HG03571 (cell line): ENCODE measurements around the gene SLC26A9.
A peak's percentile ranks its signal among the peaks of the same experiment; 100 is the strongest.
"Not testable (repeated sequence)": the region's sequence is repeated elsewhere in the genome, so short reads cannot be mapped to it uniquely, and the experiment has no call there.

ENCODE experiments used
- ATAC-seq: cut with Tn5 transposase; IDR thresholded peaks from one replicate; pipeline ENCODE4 v1.9.1; 2021; ENCODE audit not compliant: unreplicated experiment

Gene SLC26A9

GRCh38 chr1:205927247-205927646 lies 16.0 kb downstream of the SLC26A9 start:
- ATAC-seq = no peak

GRCh38 chr1:205926636-205927035 lies 16.6 kb downstream of the SLC26A9 start:
- ATAC-seq = no peak

- no peak for ATAC-seq
Observed at GRCh38 chr1:205926213-205926612, 17.0 kb downstream of the SLC26A9 start.

- ATAC-seq = no peak
Observed at GRCh38 chr1:205925736-205926135, 17.5 kb downstream of the SLC26A9 start.

GRCh38 chr1:205924460-205924790 lies 18.8 kb downstream of the SLC26A9 start:
- no peak for ATAC-seq

GRCh38 chr1:205923651-205924459 lies 19.4 kb downstream of the SLC26A9 start:
- ATAC-seq = no peak

- ATAC-seq = no peak
Observed at GRCh38 chr1:205922806-205923205, 20.4 kb downstream of the SLC26A9 start.

- no peak for ATAC-seq
Observed at GRCh38 chr1:205922314-205922713, 20.9 kb downstream of the SLC26A9 start.

GRCh38 chr1:205921570-205921909 lies 21.7 kb downstream of the SLC26A9 start:
- ATAC-seq = no peak

- no peak for ATAC-seq
Observed at GRCh38 chr1:205920861-205921569, 22.2 kb downstream of the SLC26A9 start.

GRCh38 chr1:205920159-205920558 lies 23.1 kb downstream of the SLC26A9 start:
- ATAC-seq = no peak

GRCh38 chr1:205918955-205919746 lies 24.1 kb downstream of the SLC26A9 start:
- ATAC-seq = peak; percentile 59

- no peak for ATAC-seq
Observed at GRCh38 chr1:205917466-205918238, 25.6 kb downstream of the SLC26A9 start.

GRCh38 chr1:205916541-205916940 lies 26.7 kb downstream of the SLC26A9 start:
- ATAC-seq = no peak

- ATAC-seq = no peak
Observed at GRCh38 chr1:205915354-205915990, 27.8 kb downstream of the SLC26A9 start.

- no peak for ATAC-seq
Observed at GRCh38 chr1:205914730-205915129, 28.5 kb downstream of the SLC26A9 start.

GRCh38 chr1:205914155-205914507 lies 29.1 kb downstream of the SLC26A9 start:
- ATAC-seq = no peak

- ATAC-seq = no peak
Observed at GRCh38 chr1:205913451-205914154, 29.7 kb downstream of the SLC26A9 start.

GRCh38 chr1:205907794-205908193 lies 35.5 kb downstream of the SLC26A9 start:
- no peak for ATAC-seq

GRCh38 chr1:205905095-205905494 lies 38.2 kb downstream of the SLC26A9 start:
- not testable (repeated sequence) for ATAC-seq
